SK-N-MC (cell line): Measurements from ENCODE around the gene TTC7B.

Experiments
- EZH2 ChIP-seq: fragments of 200-600 bp; sonication (generic); IDR thresholded peaks from one replicate; pipeline ENCODE4 v1.6.1; 2017; ENCODE audit warnings: antibody characterized with exemption
- FOXP2 ChIP-seq: optimal IDR thresholded peaks from 2 replicates; pipeline ENCODE3; 2011; ENCODE audit warnings: mild to moderate bottlenecking, moderate library complexity; ENCODE audit not compliant: insufficient read depth; ENCODE audit errors: extremely low read length, control extremely low read depth
- POLR2AphosphoS5 ChIP-seq: IDR thresholded peaks from 2 replicates; pipeline ENCODE4 v1.6.1; 2012; ENCODE audit warnings: mild to moderate bottlenecking, low read depth, low read length, borderline replicate concordance

- TF ChIP-seq EZH2, result no peak
- TF ChIP-seq POLR2AphosphoS5, result no peak
- no peak for TF ChIP-seq FOXP2
Observed at GRCh38 chr14:90498198-90498597, 318.0 kb downstream of the TTC7B start.
